RWPE1 (cell line): ENCODE results near the gene AP4S1.
"Not testable (repeated sequence)": the region's sequence is repeated elsewhere in the genome, so short reads cannot be mapped to it uniquely, and the experiment has no call there.

Source experiments
- CTCF ChIA-PET: fragments of 350-600 bp; sonication (Branson Sonifier 250); formaldehyde crosslinking; extraction: SDS; loops from one replicate; lab custom pipeline; 2021; lab: Yijun Ruan, JAX
- POLR2A ChIA-PET: fragments of 400-600 bp; formaldehyde crosslinking; extraction: SDS; loops from one replicate; lab custom pipeline; 2020; ENCODE audit warnings: antibody characterized with exemption; ENCODE audit not compliant: low non-redundant PET; lab: Yijun Ruan, JAX
- DNase-seq: peaks from one replicate; pipeline ENCODE4 v3.0.0; 2012; ENCODE audit warnings: low spot score
- H3K27ac ChIP-seq: fragments of 450-650 bp; 2 replicates; pipeline ENCODE4 v1.5.1; 2017
- TF ChIP-seq, protein P1 (sequence below): fragments of 450-650 bp; conservative IDR thresholded peaks from 2 replicates; pipeline ENCODE4 v1.5.1; 2017; ENCODE audit warnings: low read depth, mild to moderate bottlenecking

AP4S1 gene

DNA sequence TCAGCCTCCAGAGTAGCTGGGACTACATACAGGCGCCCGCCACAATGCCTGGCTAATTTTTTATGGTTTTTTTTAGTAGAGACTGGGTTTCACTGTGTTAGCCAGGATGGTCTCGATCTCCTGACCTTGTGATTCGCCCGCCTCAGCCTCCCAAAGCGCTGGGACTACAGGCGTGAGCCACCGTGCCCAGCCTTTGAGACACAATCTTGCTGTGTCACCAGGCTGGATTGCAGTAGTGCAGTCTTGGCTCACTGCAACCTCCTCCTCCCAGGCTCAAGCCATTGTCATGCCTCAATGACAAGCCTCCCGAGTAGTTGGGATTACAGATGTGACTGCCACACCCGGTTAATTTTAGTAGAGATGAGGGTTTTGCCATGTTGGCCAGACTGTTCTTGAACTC is 22.1 kb downstream of the AP4S1 start:
- POLR2A ChIA-PET = no interaction called here
- H3K27ac ChIP-seq = peak overlapping the region; percentile 68

GRCh38 chr14:31051023-31051422 is 25.6 kb downstream of the AP4S1 start:
- ChIA-PET POLR2A (interaction anchor here (0.7 kb wide), 1 partner anchor 25 kb away, joined by 3 read pairs; the partner anchor contains the start of gene STRN3), CTCF (no interaction called here)
- TF ChIP-seq, protein P1, sequence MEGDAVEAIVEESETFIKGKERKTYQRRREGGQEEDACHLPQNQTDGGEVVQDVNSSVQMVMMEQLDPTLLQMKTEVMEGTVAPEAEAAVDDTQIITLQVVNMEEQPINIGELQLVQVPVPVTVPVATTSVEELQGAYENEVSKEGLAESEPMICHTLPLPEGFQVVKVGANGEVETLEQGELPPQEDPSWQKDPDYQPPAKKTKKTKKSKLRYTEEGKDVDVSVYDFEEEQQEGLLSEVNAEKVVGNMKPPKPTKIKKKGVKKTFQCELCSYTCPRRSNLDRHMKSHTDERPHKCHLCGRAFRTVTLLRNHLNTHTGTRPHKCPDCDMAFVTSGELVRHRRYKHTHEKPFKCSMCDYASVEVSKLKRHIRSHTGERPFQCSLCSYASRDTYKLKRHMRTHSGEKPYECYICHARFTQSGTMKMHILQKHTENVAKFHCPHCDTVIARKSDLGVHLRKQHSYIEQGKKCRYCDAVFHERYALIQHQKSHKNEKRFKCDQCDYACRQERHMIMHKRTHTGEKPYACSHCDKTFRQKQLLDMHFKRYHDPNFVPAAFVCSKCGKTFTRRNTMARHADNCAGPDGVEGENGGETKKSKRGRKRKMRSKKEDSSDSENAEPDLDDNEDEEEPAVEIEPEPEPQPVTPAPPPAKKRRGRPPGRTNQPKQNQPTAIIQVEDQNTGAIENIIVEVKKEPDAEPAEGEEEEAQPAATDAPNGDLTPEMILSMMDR = no peak
- no peak overlapping the region; the same call in 1 of the 2 replicates for H3K27ac ChIP-seq
- DNase-seq = no peak

More for the DNA sequence above, 22.1 kb downstream of the AP4S1 start:
- TF ChIP-seq, protein P1 = no peak
- DNase-seq = no peak
- CTCF ChIA-PET = no interaction called here

DNA sequence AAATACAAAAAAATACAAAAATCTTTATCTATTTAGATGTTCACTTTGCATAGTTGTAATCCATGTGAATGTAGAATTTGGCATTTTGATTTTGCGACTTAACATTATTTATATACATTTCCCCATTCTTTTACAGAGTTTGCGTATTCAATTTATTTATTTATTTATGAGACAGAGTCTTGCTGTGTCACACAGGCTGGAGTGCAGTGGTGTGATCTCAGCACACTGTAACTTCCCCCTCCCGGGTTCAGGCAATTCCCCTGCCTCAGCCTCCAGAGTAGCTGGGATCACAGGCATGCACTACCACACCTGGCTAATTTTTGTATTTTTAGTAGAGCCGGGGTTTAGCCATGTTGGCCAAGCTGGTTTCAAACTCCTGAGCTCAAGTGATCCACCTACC is 26.1 kb downstream of the AP4S1 start:
- CTCF ChIA-PET = no interaction called here
- no peak overlapping the region; the same call in 1 of the 2 replicates for H3K27ac ChIP-seq
- TF ChIP-seq, protein P1 = no peak
- DNase-seq = no peak
- POLR2A ChIA-PET = no interaction called here

DNA sequence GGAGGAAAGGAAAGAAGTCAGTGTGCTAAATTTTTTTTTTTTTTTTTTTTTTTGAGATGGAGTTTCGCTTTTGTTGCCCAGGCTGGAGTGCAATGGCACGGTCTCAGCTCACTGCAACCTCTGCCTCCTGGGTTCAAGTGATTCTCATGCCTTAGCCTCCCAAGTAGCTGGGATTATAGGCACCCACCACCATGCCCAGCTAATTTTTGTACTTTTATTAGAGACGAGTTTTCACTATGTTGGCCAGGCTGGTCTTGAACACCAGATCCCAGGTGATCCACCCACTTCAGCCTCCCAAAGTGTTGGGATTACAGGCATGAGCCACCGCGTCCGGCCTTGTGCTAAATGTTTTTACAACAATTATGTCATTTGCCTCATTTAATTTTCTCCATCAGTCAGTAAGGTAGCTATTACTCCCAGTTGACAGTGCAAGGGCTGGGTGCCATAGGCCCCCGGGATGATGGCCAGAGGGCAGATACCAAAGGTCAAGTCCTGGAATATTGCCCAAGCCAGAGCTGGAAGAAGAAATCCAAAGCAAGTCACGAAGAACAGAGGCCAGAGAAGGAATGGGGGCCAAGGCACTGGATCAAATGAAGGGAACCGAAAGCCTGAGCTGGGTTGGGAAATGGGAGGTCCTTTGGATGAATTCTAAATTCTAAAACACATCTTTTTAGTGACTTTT is 27.6 kb downstream of the AP4S1 start:
- CTCF ChIA-PET = interaction anchor here (0.7 to 0.8 kb wide), 2 partner anchors 86 to 117 kb away, joined by 4 to 5 read pairs; no protein-coding TSS in a partner anchor
- DNase-seq, POLR2A ChIA-PET, H3K27ac ChIP-seq: not testable (repeated sequence)

DNA sequence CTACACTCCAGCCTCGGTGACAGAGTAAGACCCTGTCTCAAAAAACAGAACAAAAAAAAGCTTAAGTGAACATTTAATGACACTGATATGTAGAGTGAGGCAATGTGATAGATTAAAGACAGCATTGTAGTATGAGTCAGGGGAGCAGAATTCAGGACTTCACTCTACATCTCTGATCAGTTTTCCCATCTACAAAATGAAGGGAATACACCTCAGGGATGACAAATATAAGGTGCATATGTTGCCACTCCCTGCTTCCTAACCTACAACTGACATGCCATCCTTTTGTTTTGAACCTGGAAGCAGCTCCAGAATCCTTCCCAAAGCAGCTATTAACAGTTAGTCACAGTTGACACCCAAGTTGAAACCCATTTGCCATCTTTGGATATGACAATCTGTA is 31.6 kb downstream of the AP4S1 start:
- ChIA-PET POLR2A (no interaction called here), CTCF (no interaction called here)
- H3K27ac ChIP-seq = no peak overlapping the region
- DNase-seq = no peak
- TF ChIP-seq, protein P1 = no peak

DNA sequence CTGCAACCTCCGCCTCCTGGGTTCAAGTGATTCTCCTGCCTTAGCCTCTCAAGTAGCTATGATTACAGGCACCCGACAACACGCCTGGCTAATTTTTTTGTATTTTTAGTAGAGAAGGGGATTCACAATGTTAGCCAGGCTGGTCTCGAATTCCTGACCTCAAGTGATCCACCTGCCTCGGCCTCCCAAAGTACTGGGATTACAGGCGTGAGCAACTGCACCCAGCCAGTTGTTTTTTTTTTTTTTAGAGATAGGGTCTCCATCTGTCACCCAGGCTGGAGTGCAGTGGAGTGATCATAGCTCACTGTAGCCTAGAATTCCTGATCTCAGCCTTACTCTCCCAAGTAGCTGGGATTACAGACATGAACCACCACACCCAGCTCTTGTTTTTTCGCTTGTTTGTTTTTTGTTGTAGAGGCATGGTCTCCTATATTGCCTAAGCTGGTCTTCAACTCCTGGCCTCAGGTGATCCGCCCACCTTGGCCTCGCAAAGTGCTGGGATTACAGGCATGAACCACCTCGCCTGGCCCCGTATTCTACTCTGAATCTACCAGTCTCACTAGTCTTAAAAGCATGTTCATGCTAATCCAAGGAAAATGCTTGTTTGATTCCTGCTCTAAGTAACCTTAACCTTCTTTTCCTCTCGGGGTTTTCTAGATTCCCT is 32.4 kb downstream of the AP4S1 start:
- DNase-seq = no peak
- 0 out of 2 replicates have a peak overlapping the region, but pooled peaks have one; percentile 26 for H3K27ac ChIP-seq
- TF ChIP-seq, protein P1 = no peak
- CTCF ChIA-PET = no interaction called here
- POLR2A ChIA-PET = no interaction called here
